ENCODE data around the gene ARHGDIA.

Gene ARHGDIA

GRCh38 chr17:81891303-81891552 lies 20.1 kb upstream of the ARHGDIA start:
- Histone ChIP-seq H3K4me1 (ENCODE audit: control insufficient read depth, insufficient read depth, low read length) (no peaks in the 10 kb centered on the region), H3K4me3 (ENCODE audit: low read depth, low read length) (peak overlapping the region; percentile 65), H3K27me3 (ENCODE audit: control insufficient read depth, insufficient read depth, low read length) (no peaks in the 10 kb centered on the region), H3K9me3 (ENCODE audit: control insufficient read depth, insufficient read depth, low read length) (no peaks in the 10 kb centered on the region), H3K36me3 (ENCODE audit: control insufficient read depth, insufficient read depth, low read length) (peaks cover 47% of the 10 kb centered on the region), H3K9ac (ENCODE audit: low read depth, low read length) (no peak overlapping the region)

DNA sequence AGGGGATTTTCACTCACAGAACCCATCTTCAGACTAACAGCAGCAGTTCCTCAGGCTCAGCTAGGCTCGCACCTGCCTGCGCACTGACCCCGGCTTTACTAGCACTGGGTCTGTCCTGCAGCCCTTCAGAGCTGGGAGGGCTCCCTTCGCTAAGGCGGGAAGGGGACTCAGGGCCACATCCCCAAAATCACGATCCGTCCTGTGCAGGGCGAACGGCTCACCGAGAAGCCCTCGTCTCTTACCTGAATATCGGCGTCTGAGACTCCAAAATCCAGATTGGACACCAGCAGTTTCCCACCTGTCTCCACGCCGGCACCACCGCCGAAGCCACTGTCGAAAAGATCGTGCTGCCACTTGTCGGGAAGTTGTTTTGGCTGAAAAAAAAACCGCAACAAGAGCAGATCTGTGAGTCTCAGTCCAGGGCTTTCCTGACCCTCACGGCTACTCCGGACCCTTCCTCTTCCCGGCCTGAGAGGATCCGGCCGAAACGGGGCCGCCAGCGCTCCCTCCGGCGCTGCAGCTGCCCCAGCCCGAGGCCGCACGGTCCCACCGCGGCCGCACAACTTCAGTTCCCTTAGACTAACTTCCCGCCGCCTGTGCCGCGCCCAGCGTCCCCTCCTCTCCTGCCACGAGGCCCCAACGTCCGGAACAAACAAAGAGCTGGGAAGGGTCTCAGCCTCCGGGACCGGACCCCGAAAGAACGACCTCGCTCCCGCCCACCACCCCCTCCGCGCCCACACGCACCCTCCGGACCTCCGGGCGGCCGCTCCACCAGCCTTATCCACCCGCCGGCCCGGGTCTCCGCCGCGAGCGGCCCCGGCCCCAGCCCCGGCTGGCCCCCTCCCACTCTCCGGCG lies 19.5 kb upstream of the ARHGDIA start:
- Histone ChIP-seq H3K4me3 (ENCODE audit: low read depth, low read length) (peak overlapping the region; percentile 58), H3K9ac (ENCODE audit: low read depth, low read length) (peak overlapping the region; percentile 90), H3K36me3 (ENCODE audit: control insufficient read depth, insufficient read depth, low read length) (peaks cover 52% of the 10 kb centered on the region), H3K27me3 (ENCODE audit: control insufficient read depth, insufficient read depth, low read length) (no peaks in the 10 kb centered on the region), H3K9me3 (ENCODE audit: control insufficient read depth, insufficient read depth, low read length) (no peaks in the 10 kb centered on the region), H3K4me1 (ENCODE audit: control insufficient read depth, insufficient read depth, low read length) (no peaks in the 10 kb centered on the region)

DNA sequence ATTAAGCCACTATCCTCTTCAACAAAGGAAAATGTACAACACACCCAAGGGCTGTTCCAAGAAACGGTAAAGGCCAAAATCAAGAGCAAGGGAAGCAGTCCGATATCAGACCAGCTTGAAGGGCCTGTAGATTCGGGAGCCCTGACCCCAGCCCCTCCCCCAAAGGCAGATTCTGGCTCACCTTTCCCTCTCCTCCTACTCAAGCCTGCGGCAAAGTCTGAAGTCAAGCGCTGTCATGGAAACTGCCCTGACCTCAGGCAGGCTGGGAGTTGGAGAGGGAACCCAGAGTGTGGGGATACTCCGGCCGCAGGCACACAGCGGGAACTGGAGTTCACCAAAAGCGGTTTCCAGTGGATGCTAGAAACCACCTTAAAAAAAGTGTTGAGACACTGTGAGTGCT lies 18.5 kb upstream of the ARHGDIA start:
- Histone ChIP-seq H3K9ac (ENCODE audit: low read depth, low read length) (no peak overlapping the region), H3K9me3 (ENCODE audit: control insufficient read depth, insufficient read depth, low read length) (no peaks in the 10 kb centered on the region), H3K36me3 (ENCODE audit: control insufficient read depth, insufficient read depth, low read length) (peaks cover 53% of the 10 kb centered on the region), H3K27me3 (ENCODE audit: control insufficient read depth, insufficient read depth, low read length) (no peaks in the 10 kb centered on the region), H3K4me3 (ENCODE audit: low read depth, low read length) (peak overlapping the region; percentile 58), H3K4me1 (ENCODE audit: control insufficient read depth, insufficient read depth, low read length) (no peaks in the 10 kb centered on the region)

DNA sequence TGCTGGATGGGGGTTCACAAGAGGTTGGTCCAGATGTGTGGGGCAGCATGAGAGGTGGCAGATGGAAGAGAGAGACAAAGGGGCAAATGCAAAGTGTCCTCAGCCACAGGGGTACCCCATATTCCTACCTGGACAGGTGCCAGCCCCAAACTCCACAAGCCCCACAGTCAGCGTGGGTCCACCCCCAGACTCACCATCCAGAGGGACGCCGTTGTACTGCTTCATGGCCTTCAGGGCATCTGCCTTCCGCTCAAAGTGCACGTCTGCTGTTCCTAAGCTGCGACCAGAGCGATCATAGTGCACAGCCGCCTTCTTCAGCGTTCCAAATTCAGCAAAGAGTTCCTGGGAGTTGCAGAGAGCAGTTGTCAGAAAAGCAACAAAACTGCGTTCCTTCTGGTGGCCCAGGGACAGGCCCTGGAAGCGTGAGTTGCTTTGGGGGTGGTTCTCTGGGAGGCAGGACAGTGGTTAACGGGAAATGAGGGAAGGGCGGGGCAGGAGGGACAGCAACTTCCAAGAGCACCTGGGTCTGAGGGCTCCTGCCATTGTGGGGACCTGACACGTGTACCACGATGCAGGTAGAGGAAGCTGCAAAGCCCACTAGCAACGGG lies 18.0 kb upstream of the ARHGDIA start:
- H3K4me3 ChIP-seq (ENCODE audit: low read depth, low read length): no peak overlapping the region
- H3K9ac ChIP-seq (ENCODE audit: low read depth, low read length): no peak overlapping the region
- no peaks in the 10 kb centered on the region for H3K4me1 ChIP-seq (ENCODE audit: control insufficient read depth, insufficient read depth, low read length)
- no peaks in the 10 kb centered on the region for H3K9me3 ChIP-seq (ENCODE audit: control insufficient read depth, insufficient read depth, low read length)
- H3K27me3 ChIP-seq (ENCODE audit: control insufficient read depth, insufficient read depth, low read length): no peaks in the 10 kb centered on the region
- H3K36me3 ChIP-seq (ENCODE audit: control insufficient read depth, insufficient read depth, low read length): peaks cover 51% of the 10 kb centered on the region

DNA sequence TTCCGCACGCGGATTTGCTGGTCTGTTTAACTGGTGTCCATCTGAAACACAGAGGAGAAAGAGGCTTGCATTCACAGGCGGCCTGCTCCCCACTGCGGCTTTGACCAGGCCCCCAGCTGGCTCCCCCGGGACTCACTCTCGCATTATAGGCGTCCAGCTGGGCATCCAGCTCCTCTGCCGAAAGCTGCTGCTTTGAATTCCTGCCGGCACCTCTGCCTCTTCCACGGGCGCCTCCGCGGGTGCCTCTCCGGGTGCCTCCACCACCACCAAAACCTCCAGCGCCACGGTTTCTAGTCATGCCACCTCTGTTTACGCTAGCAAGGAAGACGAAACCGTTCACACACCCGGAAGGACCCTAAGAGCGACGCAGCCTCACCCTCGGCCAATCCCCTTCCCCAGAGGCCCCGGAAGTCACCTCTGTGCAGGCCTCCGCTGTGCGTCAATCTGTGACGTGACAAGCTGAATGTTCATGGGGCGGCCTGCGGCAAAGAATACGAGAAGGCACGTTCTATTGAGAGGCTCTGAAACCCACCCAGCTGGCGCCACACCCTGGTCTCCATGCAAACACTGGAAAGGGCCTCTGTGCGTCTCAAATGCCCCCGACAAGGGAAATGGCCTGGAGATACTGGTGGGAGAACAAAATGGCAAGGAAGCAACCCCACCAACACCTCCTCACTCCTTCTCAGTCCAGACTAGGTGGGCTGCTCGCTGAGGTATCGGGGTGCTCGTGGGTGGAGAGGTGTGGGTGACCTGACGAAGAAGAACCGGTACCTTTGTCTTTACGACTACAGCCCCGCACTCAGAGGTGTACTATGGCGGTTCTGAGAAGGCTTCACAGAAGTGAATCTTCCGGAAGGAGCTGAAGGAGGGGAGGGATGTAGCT lies 17.2 kb upstream of the ARHGDIA start:
- H3K4me1 ChIP-seq (ENCODE audit: control insufficient read depth, insufficient read depth, low read length): no peaks in the 10 kb centered on the region
- H3K9me3 ChIP-seq (ENCODE audit: control insufficient read depth, insufficient read depth, low read length): no peaks in the 10 kb centered on the region
- H3K36me3 ChIP-seq (ENCODE audit: control insufficient read depth, insufficient read depth, low read length): peaks cover 50% of the 10 kb centered on the region
- no peaks in the 10 kb centered on the region for H3K27me3 ChIP-seq (ENCODE audit: control insufficient read depth, insufficient read depth, low read length)
- H3K4me3 ChIP-seq (ENCODE audit: low read depth, low read length): no peak overlapping the region
- H3K9ac ChIP-seq (ENCODE audit: low read depth, low read length): no peak overlapping the region

DNA sequence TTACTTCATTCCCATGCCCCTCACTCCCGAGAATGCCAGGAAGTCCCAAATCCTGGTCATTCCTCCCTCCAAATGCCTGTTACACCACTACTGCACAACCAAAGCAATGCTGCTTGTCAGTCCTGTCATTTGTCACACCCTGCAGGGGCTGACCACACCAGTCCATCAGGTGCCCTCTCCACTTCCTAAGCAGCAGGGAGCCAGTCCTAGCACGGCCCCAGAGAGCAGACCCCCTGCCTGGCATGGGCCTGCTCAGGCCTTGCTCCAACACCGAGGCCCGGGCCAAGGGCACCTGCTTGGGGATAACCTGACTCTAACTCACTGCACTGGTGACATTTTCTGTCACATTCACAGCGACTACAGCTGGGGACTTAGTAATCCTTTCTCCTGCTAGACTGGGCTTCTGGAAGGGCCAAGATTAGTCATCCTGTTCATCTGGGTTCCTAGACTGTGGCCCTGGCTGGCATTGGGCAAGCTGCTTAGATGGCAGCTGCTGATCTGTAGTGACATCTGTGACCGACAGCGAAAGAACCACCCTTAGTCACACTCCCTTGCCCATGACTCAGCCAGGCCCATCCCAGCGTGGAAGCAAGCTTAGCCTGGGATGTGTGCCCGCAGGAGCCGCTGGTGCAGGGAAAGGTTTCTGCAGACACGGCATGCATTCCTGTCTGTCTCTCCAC lies 14.9 kb upstream of the ARHGDIA start:
- H3K9me3 ChIP-seq (ENCODE audit: control insufficient read depth, insufficient read depth, low read length): no peaks in the 10 kb centered on the region
- H3K27me3 ChIP-seq (ENCODE audit: control insufficient read depth, insufficient read depth, low read length): no peaks in the 10 kb centered on the region
- H3K4me3 ChIP-seq (ENCODE audit: low read depth, low read length): no peak overlapping the region
- no peaks in the 10 kb centered on the region for H3K4me1 ChIP-seq (ENCODE audit: control insufficient read depth, insufficient read depth, low read length)
- H3K9ac ChIP-seq (ENCODE audit: low read depth, low read length): no peak overlapping the region
- peaks cover 53% of the 10 kb centered on the region for H3K36me3 ChIP-seq (ENCODE audit: control insufficient read depth, insufficient read depth, low read length)

- H3K27me3 ChIP-seq (ENCODE audit: control insufficient read depth, insufficient read depth, low read length): no peaks in the 10 kb centered on the region
- no peak overlapping the region for H3K9ac ChIP-seq (ENCODE audit: low read depth, low read length)
- no peaks in the 10 kb centered on the region for H3K9me3 ChIP-seq (ENCODE audit: control insufficient read depth, insufficient read depth, low read length)
- peaks cover 51% of the 10 kb centered on the region for H3K36me3 ChIP-seq (ENCODE audit: control insufficient read depth, insufficient read depth, low read length)
- no peak overlapping the region for H3K4me3 ChIP-seq (ENCODE audit: low read depth, low read length)
- H3K4me1 ChIP-seq (ENCODE audit: control insufficient read depth, insufficient read depth, low read length): no peaks in the 10 kb centered on the region
These were observed 14.3 kb upstream of the ARHGDIA start for GRCh38 chr17:81885454-81885853.

DNA sequence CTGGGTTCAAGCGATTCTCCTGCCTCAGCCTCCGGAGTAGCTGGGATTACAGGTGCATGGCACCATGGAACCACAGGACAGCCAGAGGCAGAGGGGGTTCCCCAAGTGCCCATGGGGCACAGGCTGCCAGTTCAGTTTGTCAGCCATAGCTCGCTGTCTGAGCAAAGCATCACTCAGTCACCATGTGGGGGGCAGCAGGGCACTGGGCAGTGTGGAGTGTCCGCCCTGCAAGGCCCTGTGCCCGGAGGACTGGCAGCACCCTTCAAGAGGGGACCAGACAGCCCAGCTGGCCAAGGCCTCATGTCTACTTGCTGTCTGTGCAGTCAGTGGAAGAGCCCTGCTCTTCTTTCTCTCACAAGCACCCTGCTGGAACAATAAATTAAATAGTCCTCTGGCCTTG lies 13.8 kb upstream of the ARHGDIA start:
- H3K27me3 ChIP-seq (ENCODE audit: control insufficient read depth, insufficient read depth, low read length): no peaks in the 10 kb centered on the region
- H3K9me3 ChIP-seq (ENCODE audit: control insufficient read depth, insufficient read depth, low read length): no peaks in the 10 kb centered on the region
- no peaks in the 10 kb centered on the region for H3K4me1 ChIP-seq (ENCODE audit: control insufficient read depth, insufficient read depth, low read length)
- no peak overlapping the region for H3K4me3 ChIP-seq (ENCODE audit: low read depth, low read length)
- peaks cover 48% of the 10 kb centered on the region for H3K36me3 ChIP-seq (ENCODE audit: control insufficient read depth, insufficient read depth, low read length)
- H3K9ac ChIP-seq (ENCODE audit: low read depth, low read length): no peak overlapping the region

DNA sequence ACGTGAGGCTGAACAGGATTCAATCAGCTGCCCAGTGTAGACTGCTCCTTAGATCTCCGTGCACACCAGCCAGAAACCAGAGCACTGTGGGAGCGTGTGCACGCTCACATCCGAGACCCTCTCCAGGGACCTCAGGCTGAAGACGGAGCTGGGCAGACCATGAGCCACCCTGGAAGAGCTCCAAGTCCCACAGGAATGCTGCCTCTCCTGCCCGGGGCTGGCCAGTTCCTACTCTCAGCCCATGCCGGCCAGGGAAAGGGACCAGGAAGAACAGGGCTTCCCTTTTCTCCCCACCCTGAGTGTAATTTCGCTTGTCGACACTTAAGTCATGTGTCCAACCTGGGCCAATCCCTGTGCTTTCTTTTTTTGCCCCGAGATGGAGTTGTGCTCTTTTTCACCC lies 13.4 kb upstream of the ARHGDIA start:
- Histone ChIP-seq H3K9me3 (ENCODE audit: control insufficient read depth, insufficient read depth, low read length) (no peaks in the 10 kb centered on the region), H3K4me1 (ENCODE audit: control insufficient read depth, insufficient read depth, low read length) (no peaks in the 10 kb centered on the region), H3K36me3 (ENCODE audit: control insufficient read depth, insufficient read depth, low read length) (peaks cover 45% of the 10 kb centered on the region), H3K9ac (ENCODE audit: low read depth, low read length) (no peak overlapping the region), H3K27me3 (ENCODE audit: control insufficient read depth, insufficient read depth, low read length) (no peaks in the 10 kb centered on the region), H3K4me3 (ENCODE audit: low read depth, low read length) (no peak overlapping the region)

DNA sequence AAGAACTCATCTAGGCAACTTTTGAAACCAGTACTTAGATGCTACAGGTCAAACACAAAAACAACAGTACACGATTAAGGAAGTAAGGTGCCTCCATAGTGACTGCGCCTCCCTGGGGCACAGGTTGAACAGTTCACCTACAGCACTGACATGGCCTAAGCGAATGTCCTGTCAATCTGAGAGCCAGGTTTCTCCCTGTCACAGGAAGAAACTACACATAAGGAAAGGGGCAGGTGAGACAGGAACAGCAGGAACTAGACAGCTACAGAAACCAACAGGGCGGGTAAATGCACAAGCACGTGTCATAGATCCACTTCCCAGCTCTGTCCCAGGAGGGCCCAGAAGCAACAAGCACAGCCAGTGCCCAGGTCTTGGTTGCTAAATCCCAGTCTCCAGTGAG lies 8.0 kb upstream of the ARHGDIA start:
- no peaks in the 10 kb centered on the region for H3K27me3 ChIP-seq (ENCODE audit: control insufficient read depth, insufficient read depth, low read length)
- H3K36me3 ChIP-seq (ENCODE audit: control insufficient read depth, insufficient read depth, low read length): peaks cover 14% of the 10 kb centered on the region
- H3K9me3 ChIP-seq (ENCODE audit: control insufficient read depth, insufficient read depth, low read length): no peaks in the 10 kb centered on the region
- no peaks in the 10 kb centered on the region for H3K4me1 ChIP-seq (ENCODE audit: control insufficient read depth, insufficient read depth, low read length)
- H3K9ac ChIP-seq (ENCODE audit: low read depth, low read length): no peak overlapping the region
- H3K4me3 ChIP-seq (ENCODE audit: low read depth, low read length): no peak overlapping the region

DNA sequence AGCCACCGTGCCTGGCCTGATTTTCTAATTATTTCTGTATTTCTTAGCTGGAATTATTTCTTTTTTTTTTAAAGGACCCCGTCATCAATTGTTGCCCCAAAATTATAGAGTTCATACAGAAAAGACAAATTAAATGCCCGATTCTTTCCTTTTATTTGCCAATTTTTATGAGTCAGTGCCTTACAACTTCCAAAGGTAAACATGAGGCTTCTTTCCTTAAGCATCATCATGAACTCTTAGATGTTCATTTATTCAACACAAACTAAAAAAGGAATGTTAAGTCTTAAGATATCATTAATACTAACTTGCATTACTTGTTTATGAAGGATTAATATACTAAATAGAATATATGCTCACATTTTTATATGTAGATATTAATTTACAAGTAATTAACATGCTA lies 7.2 kb upstream of the ARHGDIA start:
- H3K9ac ChIP-seq (ENCODE audit: low read depth, low read length): no peak overlapping the region
- no peaks in the 10 kb centered on the region for H3K4me1 ChIP-seq (ENCODE audit: control insufficient read depth, insufficient read depth, low read length)
- no peak overlapping the region for H3K4me3 ChIP-seq (ENCODE audit: low read depth, low read length)
- H3K9me3 ChIP-seq (ENCODE audit: control insufficient read depth, insufficient read depth, low read length): no peaks in the 10 kb centered on the region
- H3K36me3 ChIP-seq (ENCODE audit: control insufficient read depth, insufficient read depth, low read length): peaks cover 12% of the 10 kb centered on the region
- no peaks in the 10 kb centered on the region for H3K27me3 ChIP-seq (ENCODE audit: control insufficient read depth, insufficient read depth, low read length)
